ENCODE data around the gene RADIL.

GRCh38 chr7:4792537-4793126 is 90.9 kb downstream of the RADIL start:
- TF ChIP-seq CTCF (optimal IDR thresholded peaks at IDR 0.05 in 1 of 3, IDR thresholded peaks at IDR 0.05 in 1 of 3, conservative IDR thresholded peaks at IDR 0.05 in 1 of 3; ENCODE audit: extremely low read depth in 1 of 3, insufficient read depth in 2 of 3, low read length in 3 of 3) (no peak), EZH2 (IDR thresholded peaks at IDR 0.05; ENCODE audit: low read length) (no peak)

Measured in keratinocyte (primary cell).